Measurements from ENCODE around the gene CAMK1D.

- TF ChIP-seq CTCF (conservative IDR thresholded peaks at IDR 0.05) (no peak), EZH2 (IDR thresholded peaks at IDR 0.05; ENCODE audit: low read depth) (no peak)
Observed at GRCh38 chr10:12320892-12321291, 28.5 kb upstream of the CAMK1D start.

Data from PC-9 (cell line).